IMR-90 (cell line): ENCODE data around the gene TBC1D17. TPM values are rescaled to one million over a fixed set of nuclear protein-coding genes. Genes with fewer than 3 reads are reported as not detected.

Experiments
- ATAC-seq: fragments of 200-7000 bp; cut with Tn5 transposase; 2 replicates; pipeline ENCODE4 v1.9.1; 2020; ENCODE audit warnings: low read depth, mild to moderate bottlenecking, moderate library complexity
- BruUV-seq: library from RNA; stranded (reverse); fragments of 400-500 nt; replicated peaks from 2 replicates; lab custom pipeline; 2021; lab: Mats Ljungman, UMichigan
- CTCF ChIA-PET: fragments of 300-600 bp; formaldehyde crosslinking; extraction: SDS; loops from one replicate; lab custom pipeline; 2021; ENCODE audit warnings: antibody characterized with exemption; lab: Yijun Ruan, JAX
- POLR2A ChIA-PET: fragments of 300-600 bp; sonication (Branson Sonifier 250); formaldehyde crosslinking; loops from one replicate; lab custom pipeline; 2022; ENCODE audit warnings: antibody characterized with exemption; ENCODE audit not compliant: unreplicated experiment; lab: Charles Lee
- DNase-seq: peaks from one replicate; pipeline ENCODE4 v3.0.0; 2013
- H2AFZ ChIP-seq: replicated peaks from 2 replicates; pipeline ENCODE3; 2013; ENCODE audit warnings: low read length, mild to moderate bottlenecking; ENCODE audit not compliant: poor library complexity
- H2AK5ac ChIP-seq: 2 replicates; pipeline ENCODE4 v1.6.1; 2013; ENCODE audit warnings: low read depth, low read length, inconsistent platforms
- H2AK9ac ChIP-seq: replicated peaks from 2 replicates; pipeline ENCODE3; 2013; ENCODE audit warnings: mild to moderate bottlenecking, low read depth, low read length, moderate library complexity; ENCODE audit not compliant: poor library complexity
- H2BK120ac ChIP-seq: 2 replicates; pipeline ENCODE4 v1.6.1; 2013; ENCODE audit warnings: low read depth, low read length, inconsistent platforms
- H2BK15ac ChIP-seq: 3 replicates; pipeline ENCODE4 v1.6.1; 2013; ENCODE audit warnings: low read depth, low read length, inconsistent platforms
- H2BK20ac ChIP-seq: 2 replicates; pipeline ENCODE4 v1.6.1; 2013; ENCODE audit warnings: low read depth, mild to moderate bottlenecking, inconsistent platforms, low read length, moderate library complexity
- H2BK5ac ChIP-seq: 2 replicates; pipeline ENCODE4 v1.6.1; 2013; ENCODE audit warnings: mild to moderate bottlenecking, low read depth, low read length, inconsistent platforms; ENCODE audit not compliant: poor library complexity, severe bottlenecking
- H3K14ac ChIP-seq: replicated peaks from 2 replicates; pipeline ENCODE4 v1.6.1; 2013; ENCODE audit warnings: low read depth, low read length, inconsistent platforms
- H3K18ac ChIP-seq: 2 replicates; pipeline ENCODE4 v1.6.1; 2013; ENCODE audit warnings: low read depth, low read length, control low read depth
- H3K23ac ChIP-seq: 2 replicates; pipeline ENCODE4 v1.6.1; 2013; ENCODE audit warnings: low read depth, low read length, inconsistent platforms
- H3K27ac ChIP-seq: 2 replicates; pipeline ENCODE4 v1.5.1; 2013; ENCODE audit warnings: mild to moderate bottlenecking, control low read depth, low read length; ENCODE audit not compliant: insufficient read depth
- H3K27me3 ChIP-seq: 2 replicates; pipeline ENCODE4 v1.6.1; 2013; ENCODE audit warnings: low read length; ENCODE audit not compliant: control insufficient read depth, insufficient read depth
- H3K36me3 ChIP-seq: 2 replicates; pipeline ENCODE4 v1.6.1; 2013; ENCODE audit warnings: low read length, mixed read lengths; ENCODE audit not compliant: control insufficient read depth, insufficient read depth
- H3K4ac ChIP-seq: 2 replicates; pipeline ENCODE4 v1.6.1; 2013; ENCODE audit warnings: low read depth, low read length, inconsistent platforms
- H3K4me1 ChIP-seq: 2 replicates; pipeline ENCODE4 v1.6.1; 2013; ENCODE audit warnings: low read length, mixed read lengths; ENCODE audit not compliant: control insufficient read depth, insufficient read depth
- H3K4me2 ChIP-seq: 2 replicates; pipeline ENCODE4 v1.6.1; 2013; ENCODE audit warnings: low read depth, mild to moderate bottlenecking, control low read depth, low read length, moderate library complexity
- H3K4me3 ChIP-seq: 2 replicates; pipeline ENCODE4 v1.5.1; 2013; ENCODE audit warnings: low read depth, mild to moderate bottlenecking, control low read depth, low read length, moderate library complexity; ENCODE audit not compliant: insufficient read depth
- H3K56ac ChIP-seq: 2 replicates; pipeline ENCODE4 v1.6.1; 2013; ENCODE audit warnings: low read length, inconsistent platforms; ENCODE audit not compliant: insufficient read depth; ENCODE audit errors: extremely low read depth
- H3K79me1 ChIP-seq, 2 experiments: 2 replicates each; pipeline ENCODE4 v1.6.1; 2013; ENCODE audit warnings: low read length in 2 of 2, inconsistent platforms in 1 of 2, low read depth in 1 of 2
- H3K9ac ChIP-seq: 2 replicates; pipeline ENCODE4 v1.6.1; 2013; ENCODE audit warnings: low read depth, low read length, control low read depth
- H3K9me1 ChIP-seq: 2 replicates; pipeline ENCODE4 v1.6.1; 2013; ENCODE audit warnings: low read length, inconsistent platforms; ENCODE audit not compliant: insufficient read depth
- H3K9me3 ChIP-seq: 2 replicates; pipeline ENCODE4 v1.6.1; 2013; ENCODE audit warnings: low read length; ENCODE audit not compliant: control insufficient read depth, insufficient read depth
- H4K20me1 ChIP-seq: 2 replicates; pipeline ENCODE4 v1.6.1; 2013; ENCODE audit warnings: low read length, inconsistent platforms; ENCODE audit not compliant: insufficient read depth
- H4K5ac ChIP-seq: 2 replicates; pipeline ENCODE4 v1.6.1; 2013; ENCODE audit warnings: mild to moderate bottlenecking, low read depth, low read length, control low read depth
- H4K8ac ChIP-seq, 2 experiments: 2 replicates each; pipeline ENCODE4 v1.6.1; 2013; ENCODE audit warnings: low read depth in 2 of 2, low read length in 2 of 2, control low read depth in 1 of 2, inconsistent platforms in 1 of 2
- H4K91ac ChIP-seq: 2 replicates; pipeline ENCODE4 v1.6.1; 2013; ENCODE audit warnings: low read depth, low read length, inconsistent platforms; ENCODE audit not compliant: insufficient read depth
- BHLHE40 ChIP-seq: fragments of 150-350 bp; IDR thresholded peaks from 2 replicates; pipeline ENCODE4 v1.6.1; 2016; ENCODE audit warnings: mild to moderate bottlenecking, low read depth, low read length
- CEBPB ChIP-seq: IDR thresholded peaks from 2 replicates; pipeline ENCODE4 v1.6.1; 2012; ENCODE audit warnings: low read depth, low read length, improper control_type of control experiment
- CHD1 ChIP-seq: IDR thresholded peaks from 2 replicates; pipeline ENCODE4 v1.6.1; 2012; ENCODE audit warnings: low read depth, low read length, improper control_type of control experiment
- FOS ChIP-seq: fragments of 150-350 bp; IDR thresholded peaks from 2 replicates; pipeline ENCODE4 v1.6.1; 2016; ENCODE audit warnings: low read depth, low read length
- MAZ ChIP-seq: IDR thresholded peaks from 2 replicates; pipeline ENCODE4 v1.6.1; 2012; ENCODE audit warnings: low read depth, mild to moderate bottlenecking, low read length, improper control_type of control experiment, moderate library complexity, borderline replicate concordance
- NFE2L2 ChIP-seq: fragments of 150-350 bp; IDR thresholded peaks from 2 replicates; pipeline ENCODE4 v1.6.1; 2016; ENCODE audit warnings: low read depth, mild to moderate bottlenecking, low read length
- RCOR1 ChIP-seq: IDR thresholded peaks from 2 replicates; pipeline ENCODE4 v1.6.1; 2012; ENCODE audit warnings: mild to moderate bottlenecking, low read length, improper control_type of control experiment; ENCODE audit not compliant: insufficient replicate concordance
- SMC3 ChIP-seq: fragments of 150-350 bp; IDR thresholded peaks from 2 replicates; pipeline ENCODE4 v1.6.1; 2016; ENCODE audit warnings: low read depth, mild to moderate bottlenecking, antibody characterized with exemption, low read length, moderate library complexity
- WGBS, 2 experiments: methylation state at CpG; one replicate each; pipeline versions ENCODE4 v1.1.5 to v1.1.7; 2013; ENCODE audit warnings: missing lambda C conversion rate in 2 of 2; ENCODE audit not compliant: insufficient read length in 1 of 2; ENCODE audit errors: extremely low coverage in 2 of 2; 5-methylcytosine and 5-hydroxymethylcytosine counted together
- dilution Hi-C: fragments of 300-500 bp; cut with HindIII; formaldehyde crosslinking; loops from one replicate; pipeline ENCODE4 v1.14.3; 2018; ENCODE audit warnings: low sequenced_read_pairs; ENCODE audit not compliant: unreplicated experiment
- in situ Hi-C: fragments of 300-500 bp; cut with MboI; formaldehyde crosslinking; loops from 3 replicates; pipeline ENCODE4 v1.14.3; 2019; ENCODE audit warnings: low sequenced_read_pairs, inconsistent platforms, mixed read lengths
- intact Hi-C: fragments of 100-400 bp; cut with micrococcal nuclease; formaldehyde crosslinking; loops from 2 replicates; pipeline ENCODE4 v1.10.0; 2022
- polyA plus RNA-seq, 3 experiments: library from polyadenylated mRNA; depleted of rRNA; stranded (reverse); fragments of >200 nt; gene quantifications; 2 replicates each; pipeline ENCODE4 v1.2.3, GENCODE V29; 2012; ENCODE audit warnings: low replicate concordance in 1 of 3
- total RNA-seq: library from RNA; depleted of rRNA; stranded (reverse); fragments of >200 nt; gene quantifications from 2 replicates; pipeline ENCODE4 v1.2.3, GENCODE V29; 2012
- TF ChIP-seq, protein P1 (sequence below): fragments of 150-350 bp; IDR thresholded peaks from 2 replicates; pipeline ENCODE4 v1.6.1; 2016; ENCODE audit warnings: low read depth, mild to moderate bottlenecking, low read length, moderate library complexity, borderline replicate concordance
- TF ChIP-seq, protein P2 (sequence below): conservative IDR thresholded peaks from 2 replicates; pipeline ENCODE4 v1.5.1; 2012; ENCODE audit warnings: mild to moderate bottlenecking, low read depth, low read length, improper control_type of control experiment
- TF ChIP-seq, protein P3 (sequence below): fragments of 150-350 bp; IDR thresholded peaks from 2 replicates; pipeline ENCODE4 v1.6.1; 2017; ENCODE audit warnings: mild to moderate bottlenecking, antibody characterized with exemption, low read length, low read depth

The TBC1D17 gene
- total and polyA plus RNA-seq, 2 of the 4 experiments (the other 2 are of a cell fraction) = 1.1 to 27.8 TPM

DNA sequence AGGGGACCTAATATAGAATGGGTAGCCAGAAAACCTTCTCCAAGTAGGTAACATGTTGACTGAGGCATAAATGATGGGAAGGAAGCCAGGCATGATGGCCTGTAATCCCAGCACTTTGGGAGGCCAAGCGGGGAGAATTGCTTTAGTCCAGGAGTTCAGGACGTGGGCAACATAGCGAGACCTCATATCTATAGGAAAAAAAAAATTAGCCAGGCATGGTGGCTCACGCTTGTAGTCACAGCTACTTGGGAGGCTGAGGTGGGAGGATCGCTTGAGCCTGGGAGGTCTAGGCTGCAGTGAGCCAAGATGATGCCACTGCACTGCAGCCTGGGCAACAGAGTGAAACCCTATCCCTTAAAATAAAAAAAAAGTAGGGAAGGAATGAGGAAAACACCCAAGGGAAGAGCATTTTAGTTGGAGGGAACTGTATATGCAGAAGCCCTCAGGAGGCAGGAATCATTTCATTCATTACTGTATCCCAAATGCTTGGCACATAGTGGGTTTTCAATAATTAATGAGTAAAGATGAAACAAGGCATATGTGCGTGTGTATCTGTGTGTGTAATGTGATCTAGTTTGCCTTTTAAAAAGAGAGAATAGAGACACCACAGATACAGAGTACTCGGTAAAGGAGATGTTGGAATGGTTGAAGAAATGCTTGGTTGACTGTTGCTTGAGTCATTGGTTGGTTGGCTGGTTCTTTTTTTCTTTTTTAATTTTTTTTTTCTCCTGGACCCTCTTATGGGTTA, 54.0 kb downstream of the TBC1D17 start:
- H3K4me1 ChIP-seq = peaks cover 4% of the 10 kb centered on the region
- no peak overlapping the region for H2AK9ac ChIP-seq
- ChIA-PET POLR2A (no interaction called here), CTCF (no interaction called here)
- no peak overlapping the region for H4K8ac ChIP-seq
- no peak overlapping the region for H2BK20ac ChIP-seq
- H3K4me2 ChIP-seq = no peak overlapping the region
- BruUV-seq = TSS peak; percentile 31
- H3K27ac ChIP-seq = no peak overlapping the region
- no peak for DNase-seq
- no peak overlapping the region for H3K9ac ChIP-seq
- H3K14ac ChIP-seq = no peak overlapping the region
- no peak for ATAC-seq
- H3K4ac ChIP-seq = no peak overlapping the region
- no peak overlapping the region for H2AFZ ChIP-seq
- H3K4me3 ChIP-seq = no peak overlapping the region
- TF ChIP-seq CHD1 = no peak
- TF ChIP-seq RCOR1 = no peak
- no peak for TF ChIP-seq CEBPB
- no peak for TF ChIP-seq FOS
- no peak for TF ChIP-seq SMC3
- TF ChIP-seq, protein P1, sequence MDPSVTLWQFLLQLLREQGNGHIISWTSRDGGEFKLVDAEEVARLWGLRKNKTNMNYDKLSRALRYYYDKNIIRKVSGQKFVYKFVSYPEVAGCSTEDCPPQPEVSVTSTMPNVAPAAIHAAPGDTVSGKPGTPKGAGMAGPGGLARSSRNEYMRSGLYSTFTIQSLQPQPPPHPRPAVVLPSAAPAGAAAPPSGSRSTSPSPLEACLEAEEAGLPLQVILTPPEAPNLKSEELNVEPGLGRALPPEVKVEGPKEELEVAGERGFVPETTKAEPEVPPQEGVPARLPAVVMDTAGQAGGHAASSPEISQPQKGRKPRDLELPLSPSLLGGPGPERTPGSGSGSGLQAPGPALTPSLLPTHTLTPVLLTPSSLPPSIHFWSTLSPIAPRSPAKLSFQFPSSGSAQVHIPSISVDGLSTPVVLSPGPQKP = no peak
- TF ChIP-seq MAZ = no peak
- no peak for TF ChIP-seq NFE2L2
- TF ChIP-seq, protein P2, sequence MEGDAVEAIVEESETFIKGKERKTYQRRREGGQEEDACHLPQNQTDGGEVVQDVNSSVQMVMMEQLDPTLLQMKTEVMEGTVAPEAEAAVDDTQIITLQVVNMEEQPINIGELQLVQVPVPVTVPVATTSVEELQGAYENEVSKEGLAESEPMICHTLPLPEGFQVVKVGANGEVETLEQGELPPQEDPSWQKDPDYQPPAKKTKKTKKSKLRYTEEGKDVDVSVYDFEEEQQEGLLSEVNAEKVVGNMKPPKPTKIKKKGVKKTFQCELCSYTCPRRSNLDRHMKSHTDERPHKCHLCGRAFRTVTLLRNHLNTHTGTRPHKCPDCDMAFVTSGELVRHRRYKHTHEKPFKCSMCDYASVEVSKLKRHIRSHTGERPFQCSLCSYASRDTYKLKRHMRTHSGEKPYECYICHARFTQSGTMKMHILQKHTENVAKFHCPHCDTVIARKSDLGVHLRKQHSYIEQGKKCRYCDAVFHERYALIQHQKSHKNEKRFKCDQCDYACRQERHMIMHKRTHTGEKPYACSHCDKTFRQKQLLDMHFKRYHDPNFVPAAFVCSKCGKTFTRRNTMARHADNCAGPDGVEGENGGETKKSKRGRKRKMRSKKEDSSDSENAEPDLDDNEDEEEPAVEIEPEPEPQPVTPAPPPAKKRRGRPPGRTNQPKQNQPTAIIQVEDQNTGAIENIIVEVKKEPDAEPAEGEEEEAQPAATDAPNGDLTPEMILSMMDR = no peak
- TF ChIP-seq, protein P3, sequence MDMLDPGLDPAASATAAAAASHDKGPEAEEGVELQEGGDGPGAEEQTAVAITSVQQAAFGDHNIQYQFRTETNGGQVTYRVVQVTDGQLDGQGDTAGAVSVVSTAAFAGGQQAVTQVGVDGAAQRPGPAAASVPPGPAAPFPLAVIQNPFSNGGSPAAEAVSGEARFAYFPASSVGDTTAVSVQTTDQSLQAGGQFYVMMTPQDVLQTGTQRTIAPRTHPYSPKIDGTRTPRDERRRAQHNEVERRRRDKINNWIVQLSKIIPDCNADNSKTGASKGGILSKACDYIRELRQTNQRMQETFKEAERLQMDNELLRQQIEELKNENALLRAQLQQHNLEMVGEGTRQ = no peak
- no peak for TF ChIP-seq BHLHE40
- H3K36me3 ChIP-seq = peaks cover 10% of the 10 kb centered on the region
- WGBS, 2 experiments = no CpG with 5 or more reads among the region's 7 CpGs
- H4K91ac ChIP-seq = no peak overlapping the region
- no peak overlapping the region for H2AK5ac ChIP-seq
- intact Hi-C loops (no loop called here), dilution Hi-C loops (no loop called here), in situ Hi-C loops (loop anchor here (10.0 kb wide), 2 partner anchors 53 to 213 kb away; no protein-coding TSS in a partner anchor)
- H2BK15ac ChIP-seq = no peak overlapping the region
- peaks cover 11 to 31% of the 10 kb centered on the region in 2 experiments for H3K79me1 ChIP-seq
- peaks cover 10% of the 10 kb centered on the region; the same call in 1 of the 2 replicates for H4K20me1 ChIP-seq
- H3K23ac ChIP-seq = no peak overlapping the region
- no peak overlapping the region for H3K56ac ChIP-seq
- H3K18ac ChIP-seq = no peak overlapping the region
- no peak overlapping the region for H2BK120ac ChIP-seq
- H3K9me1 ChIP-seq = peaks cover 14% of the 10 kb centered on the region
- no peaks in the 10 kb centered on the region for H3K27me3 ChIP-seq
- H3K9me3 ChIP-seq = no peaks in the 10 kb centered on the region
- no peak overlapping the region for H2BK5ac ChIP-seq
- no peak overlapping the region for H4K5ac ChIP-seq
